GM23338 (cell line): Measurements from ENCODE around the gene NANOGP8. TPM values are rescaled to one million over a fixed set of nuclear protein-coding genes. Genes with fewer than 3 reads are reported as not detected.

Experiments used
- ATAC-seq: fragments of 200-7000 bp; cut with Tn5 transposase; 3 replicates; pipeline ENCODE4 v1.9.1; 2020
- DNase-seq: peaks from one replicate; pipeline ENCODE4 v3.0.0-alpha.2; 2015; ENCODE audit warnings: low spot score
- H2AFZ ChIP-seq: fragments of 200-600 bp; sonication (generic); 2 replicates; pipeline ENCODE4 v1.8.0; 2016; ENCODE audit warnings: antibody characterized with exemption, mild to moderate bottlenecking, moderate library complexity
- H3F3A ChIP-seq: fragments of 200-600 bp; sonication (generic); replicated peaks from 2 replicates; pipeline ENCODE4 v1.8.0; 2017; ENCODE audit warnings: antibody characterized with exemption, mixed run types, low read depth
- H3K27ac ChIP-seq: fragments of 200-600 bp; sonication (generic); 2 replicates; pipeline ENCODE4 v1.6.1; 2016; ENCODE audit warnings: low read depth
- H3K27me3 ChIP-seq: fragments of 200-600 bp; sonication (generic); 2 replicates; pipeline ENCODE4 v1.8.0; 2016; ENCODE audit warnings: mild to moderate bottlenecking, mixed run types, moderate library complexity; ENCODE audit not compliant: insufficient read depth
- H3K36me3 ChIP-seq: fragments of 200-600 bp; sonication (generic); 2 replicates; pipeline ENCODE4 v1.8.0; 2016; ENCODE audit warnings: mild to moderate bottlenecking; ENCODE audit not compliant: insufficient read depth
- H3K4me1 ChIP-seq: fragments of 200-600 bp; sonication (generic); 2 replicates; pipeline ENCODE4 v1.8.0; 2016; ENCODE audit warnings: mild to moderate bottlenecking, moderate library complexity; ENCODE audit not compliant: insufficient read depth
- H3K4me2 ChIP-seq: fragments of 200-600 bp; sonication (generic); 2 replicates; pipeline ENCODE4 v1.7.1; 2017; ENCODE audit warnings: mixed run types
- H3K4me3 ChIP-seq: fragments of 200-600 bp; sonication (generic); 2 replicates; pipeline ENCODE4 v1.6.1; 2016; ENCODE audit warnings: mixed run types
- H3K79me2 ChIP-seq: fragments of 200-600 bp; sonication (generic); replicated peaks from 2 replicates; pipeline ENCODE4 v1.8.0; 2017; ENCODE audit warnings: mild to moderate bottlenecking; ENCODE audit not compliant: insufficient read depth
- H3K9me2 ChIP-seq: fragments of 200-600 bp; sonication (generic); 2 replicates; pipeline ENCODE4 v1.8.0; 2017; ENCODE audit not compliant: insufficient read depth
- H4K20me1 ChIP-seq: fragments of 200-600 bp; sonication (generic); replicated peaks from 2 replicates; pipeline ENCODE4 v1.8.0; 2017; ENCODE audit warnings: mild to moderate bottlenecking; ENCODE audit not compliant: insufficient read depth
- H3K27ac Mint-ChIP-seq: 2 replicates; pipeline ENCODE4 v1.8.0; 2020; ENCODE audit warnings: inconsistent platforms, mild to moderate bottlenecking, moderate library complexity, mixed read lengths
- H3K27me3 Mint-ChIP-seq: 3 replicates; pipeline ENCODE4 v1.8.0; 2022; ENCODE audit warnings: low read depth, mild to moderate bottlenecking, moderate library complexity, mixed read lengths, inconsistent platforms; ENCODE audit not compliant: insufficient read depth, poor library complexity
- H3K36me3 Mint-ChIP-seq: 3 replicates; pipeline ENCODE4 v1.8.0; 2021; ENCODE audit warnings: low read depth, mild to moderate bottlenecking, inconsistent platforms, moderate library complexity, mixed read lengths
- H3K4me1 Mint-ChIP-seq: 3 replicates; pipeline ENCODE4 v1.8.0; 2020; ENCODE audit warnings: mild to moderate bottlenecking, inconsistent platforms, mixed read lengths
- H3K4me3 Mint-ChIP-seq: 3 replicates; pipeline ENCODE4 v1.8.0; 2021; ENCODE audit warnings: moderate library complexity, mild to moderate bottlenecking, inconsistent platforms, mixed read lengths
- H3K9me3 Mint-ChIP-seq: 3 replicates; pipeline ENCODE4 v1.8.0; 2020; ENCODE audit warnings: moderate library complexity, mild to moderate bottlenecking, inconsistent platforms, mixed read lengths
- ZNF114 ChIP-seq: fragments of 250-450 bp; sonication (Bioruptor Pico); IDR thresholded peaks from 2 replicates; pipeline ENCODE4 v1.5.0; 2020; ENCODE audit warnings: mild to moderate bottlenecking, moderate library complexity
- polyA plus RNA-seq: library from polyadenylated mRNA; unstranded; fragments of >200 nt; fragmentation: Nextera tagmentation; extraction: Ambion mirVana; gene quantifications from 2 replicates; pipeline ENCODE4 v1.2.1, GENCODE V29; 2016
- total RNA-seq: library from RNA; depleted of rRNA; stranded (reverse); fragments of >200 nt; shearing (Covaris generic); gene quantifications from 2 replicates; pipeline ENCODE4 v1.2.3, GENCODE V29; 2014
- TF ChIP-seq, protein P1 (sequence below), 2 experiments: fragments of 200-600 bp in 1 of 2; sonication (generic) in 1 of 2; conservative IDR thresholded peaks; 2 replicates each; pipeline versions ENCODE4 v1.5.1 to v1.6.1; 2016 to 2017; ENCODE audit warnings: antibody characterized with exemption in 2 of 2, low read depth in 2 of 2, mild to moderate bottlenecking in 2 of 2, moderate library complexity in 1 of 2
- TF ChIP-seq, protein P2 (sequence below): fragments of 250-450 bp; sonication (Bioruptor Pico); IDR thresholded peaks from 2 replicates; pipeline ENCODE4 v1.5.0; 2020; ENCODE audit warnings: mild to moderate bottlenecking, moderate library complexity

Gene NANOGP8
- total and polyA plus RNA-seq, 2 experiments from 2014 or later = 8.5 to 53.4 TPM

DNA sequence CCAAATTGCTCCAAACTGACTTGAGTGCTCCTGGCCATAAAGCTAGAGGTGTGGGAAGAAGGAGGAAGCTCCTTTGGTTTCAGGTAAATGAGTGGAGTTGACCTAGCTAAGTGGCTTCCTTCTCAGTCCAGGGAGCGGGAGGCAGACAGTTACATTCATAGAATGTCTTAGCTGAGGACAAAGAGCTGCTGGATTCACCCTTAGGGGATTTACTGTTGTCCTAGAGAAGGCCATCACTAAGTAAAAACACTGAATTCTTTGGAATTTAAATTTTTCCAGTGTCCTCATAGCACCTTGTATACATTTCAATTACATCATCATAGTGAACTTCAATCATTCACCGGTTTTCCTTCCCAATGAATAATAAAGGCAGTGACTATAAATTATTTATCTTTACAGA, 27.3 kb upstream of the NANOGP8 start (continued):
- TF ChIP-seq, protein P1, sequence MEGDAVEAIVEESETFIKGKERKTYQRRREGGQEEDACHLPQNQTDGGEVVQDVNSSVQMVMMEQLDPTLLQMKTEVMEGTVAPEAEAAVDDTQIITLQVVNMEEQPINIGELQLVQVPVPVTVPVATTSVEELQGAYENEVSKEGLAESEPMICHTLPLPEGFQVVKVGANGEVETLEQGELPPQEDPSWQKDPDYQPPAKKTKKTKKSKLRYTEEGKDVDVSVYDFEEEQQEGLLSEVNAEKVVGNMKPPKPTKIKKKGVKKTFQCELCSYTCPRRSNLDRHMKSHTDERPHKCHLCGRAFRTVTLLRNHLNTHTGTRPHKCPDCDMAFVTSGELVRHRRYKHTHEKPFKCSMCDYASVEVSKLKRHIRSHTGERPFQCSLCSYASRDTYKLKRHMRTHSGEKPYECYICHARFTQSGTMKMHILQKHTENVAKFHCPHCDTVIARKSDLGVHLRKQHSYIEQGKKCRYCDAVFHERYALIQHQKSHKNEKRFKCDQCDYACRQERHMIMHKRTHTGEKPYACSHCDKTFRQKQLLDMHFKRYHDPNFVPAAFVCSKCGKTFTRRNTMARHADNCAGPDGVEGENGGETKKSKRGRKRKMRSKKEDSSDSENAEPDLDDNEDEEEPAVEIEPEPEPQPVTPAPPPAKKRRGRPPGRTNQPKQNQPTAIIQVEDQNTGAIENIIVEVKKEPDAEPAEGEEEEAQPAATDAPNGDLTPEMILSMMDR (conservative IDR thresholded peaks at IDR 0.05; ENCODE audit: low read depth in 2 of 2) = no peak
- TF ChIP-seq, protein P2, sequence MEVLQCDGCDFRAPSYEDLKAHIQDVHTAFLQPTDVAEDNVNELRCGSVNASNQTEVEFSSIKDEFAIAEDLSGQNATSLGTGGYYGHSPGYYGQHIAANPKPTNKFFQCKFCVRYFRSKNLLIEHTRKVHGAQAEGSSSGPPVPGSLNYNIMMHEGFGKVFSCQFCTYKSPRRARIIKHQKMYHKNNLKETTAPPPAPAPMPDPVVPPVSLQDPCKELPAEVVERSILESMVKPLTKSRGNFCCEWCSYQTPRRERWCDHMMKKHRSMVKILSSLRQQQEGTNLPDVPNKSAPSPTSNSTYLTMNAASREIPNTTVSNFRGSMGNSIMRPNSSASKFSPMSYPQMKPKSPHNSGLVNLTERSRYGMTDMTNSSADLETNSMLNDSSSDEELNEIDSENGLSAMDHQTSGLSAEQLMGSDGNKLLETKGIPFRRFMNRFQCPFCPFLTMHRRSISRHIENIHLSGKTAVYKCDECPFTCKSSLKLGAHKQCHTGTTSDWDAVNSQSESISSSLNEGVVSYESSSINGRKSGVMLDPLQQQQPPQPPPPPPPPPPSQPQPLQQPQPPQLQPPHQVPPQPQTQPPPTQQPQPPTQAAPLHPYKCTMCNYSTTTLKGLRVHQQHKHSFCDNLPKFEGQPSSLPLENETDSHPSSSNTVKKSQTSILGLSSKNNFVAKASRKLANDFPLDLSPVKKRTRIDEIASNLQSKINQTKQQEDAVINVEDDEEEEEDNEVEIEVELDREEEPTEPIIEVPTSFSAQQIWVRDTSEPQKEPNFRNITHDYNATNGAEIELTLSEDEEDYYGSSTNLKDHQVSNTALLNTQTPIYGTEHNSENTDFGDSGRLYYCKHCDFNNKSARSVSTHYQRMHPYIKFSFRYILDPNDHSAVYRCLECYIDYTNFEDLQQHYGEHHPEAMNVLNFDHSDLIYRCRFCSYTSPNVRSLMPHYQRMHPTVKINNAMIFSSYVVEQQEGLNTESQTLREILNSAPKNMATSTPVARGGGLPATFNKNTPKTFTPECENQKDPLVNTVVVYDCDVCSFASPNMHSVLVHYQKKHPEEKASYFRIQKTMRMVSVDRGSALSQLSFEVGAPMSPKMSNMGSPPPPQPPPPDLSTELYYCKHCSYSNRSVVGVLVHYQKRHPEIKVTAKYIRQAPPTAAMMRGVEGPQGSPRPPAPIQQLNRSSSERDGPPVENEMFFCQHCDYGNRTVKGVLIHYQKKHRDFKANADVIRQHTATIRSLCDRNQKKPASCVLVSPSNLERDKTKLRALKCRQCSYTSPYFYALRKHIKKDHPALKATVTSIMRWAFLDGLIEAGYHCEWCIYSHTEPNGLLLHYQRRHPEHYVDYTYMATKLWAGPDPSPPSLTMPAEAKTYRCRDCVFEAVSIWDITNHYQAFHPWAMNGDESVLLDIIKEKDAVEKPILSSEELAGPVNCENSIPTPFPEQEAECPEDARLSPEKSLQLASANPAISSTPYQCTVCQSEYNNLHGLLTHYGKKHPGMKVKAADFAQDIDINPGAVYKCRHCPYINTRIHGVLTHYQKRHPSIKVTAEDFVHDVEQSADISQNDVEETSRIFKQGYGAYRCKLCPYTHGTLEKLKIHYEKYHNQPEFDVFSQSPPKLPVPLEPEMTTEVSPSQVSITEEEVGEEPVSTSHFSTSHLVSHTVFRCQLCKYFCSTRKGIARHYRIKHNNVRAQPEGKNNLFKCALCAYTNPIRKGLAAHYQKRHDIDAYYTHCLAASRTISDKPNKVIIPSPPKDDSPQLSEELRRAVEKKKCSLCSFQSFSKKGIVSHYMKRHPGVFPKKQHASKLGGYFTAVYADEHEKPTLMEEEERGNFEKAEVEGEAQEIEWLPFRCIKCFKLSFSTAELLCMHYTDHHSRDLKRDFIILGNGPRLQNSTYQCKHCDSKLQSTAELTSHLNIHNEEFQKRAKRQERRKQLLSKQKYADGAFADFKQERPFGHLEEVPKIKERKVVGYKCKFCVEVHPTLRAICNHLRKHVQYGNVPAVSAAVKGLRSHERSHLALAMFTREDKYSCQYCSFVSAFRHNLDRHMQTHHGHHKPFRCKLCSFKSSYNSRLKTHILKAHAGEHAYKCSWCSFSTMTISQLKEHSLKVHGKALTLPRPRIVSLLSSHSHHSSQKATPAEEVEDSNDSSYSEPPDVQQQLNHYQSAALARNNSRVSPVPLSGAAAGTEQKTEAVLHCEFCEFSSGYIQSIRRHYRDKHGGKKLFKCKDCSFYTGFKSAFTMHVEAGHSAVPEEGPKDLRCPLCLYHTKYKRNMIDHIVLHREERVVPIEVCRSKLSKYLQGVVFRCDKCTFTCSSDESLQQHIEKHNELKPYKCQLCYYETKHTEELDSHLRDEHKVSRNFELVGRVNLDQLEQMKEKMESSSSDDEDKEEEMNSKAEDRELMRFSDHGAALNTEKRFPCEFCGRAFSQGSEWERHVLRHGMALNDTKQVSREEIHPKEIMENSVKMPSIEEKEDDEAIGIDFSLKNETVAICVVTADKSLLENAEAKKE = no peak

DNA sequence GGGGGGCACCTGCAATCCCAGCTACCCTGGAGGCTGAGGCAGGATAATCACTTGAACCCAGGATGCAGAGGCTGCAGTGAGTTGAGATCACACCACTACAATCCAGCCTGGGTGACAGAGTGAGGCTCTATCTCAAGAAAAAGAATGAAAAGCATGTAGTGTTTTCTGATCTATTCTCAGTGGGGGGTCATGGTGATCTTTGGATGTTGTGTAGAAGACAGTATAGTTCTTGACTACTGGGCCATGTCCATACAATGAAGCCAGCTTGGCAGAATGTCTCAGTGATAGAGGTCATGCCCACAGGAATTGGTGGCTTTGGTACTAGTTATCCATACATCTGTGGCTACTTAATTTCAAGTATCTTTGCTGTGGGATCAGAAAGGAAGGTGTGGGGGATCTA, 26.8 kb upstream of the NANOGP8 start:
- H3K36me3 ChIP-seq = no peaks in the 10 kb centered on the region
- no peak overlapping the region for H2AFZ ChIP-seq
- no peak for ATAC-seq
- no peaks in the 10 kb centered on the region for H4K20me1 ChIP-seq
- Mint-ChIP-seq H3K9me3 (no peaks in the 10 kb centered on the region), H3K4me1 (peaks cover 4% of the 10 kb centered on the region; the same call in 2 of the 3 replicates), H3K36me3 (no peaks in the 10 kb centered on the region), H3K27me3 (no peaks in the 10 kb centered on the region), H3K4me3 (no peak overlapping the region), H3K27ac (no peak overlapping the region)
- no peak overlapping the region for H3K4me3 ChIP-seq
- no peak overlapping the region for H3K27ac ChIP-seq
- H3K4me1 ChIP-seq = peaks cover 6% of the 10 kb centered on the region; the same call in 1 of the 2 replicates
- H3K27me3 ChIP-seq = no peaks in the 10 kb centered on the region
- no peak overlapping the region for H3K4me2 ChIP-seq
- no peaks in the 10 kb centered on the region for H3F3A ChIP-seq
- no peak for DNase-seq
- H3K79me2 ChIP-seq = no peaks in the 10 kb centered on the region
- H3K9me2 ChIP-seq = peaks cover 10% of the 10 kb centered on the region
- TF ChIP-seq ZNF114 (CRISPR knock-in tag) = no peak
- TF ChIP-seq, protein P2 = no peak
